K562 (cell line): Measurements from ENCODE around the gene KIAA0513. TPM values are rescaled to one million over a fixed set of nuclear protein-coding genes. Genes with fewer than 3 reads are reported as not detected.

Experiments used
- ATF3 ChIP-seq, 2 experiments: fragments of 450-650 bp in 1 of 2; sonication (generic) in 1 of 2; formaldehyde crosslinking in 1 of 2; IDR thresholded peaks in 1 of 2; conservative IDR thresholded peaks in 1 of 2; 2 replicates each; pipeline versions ENCODE4 v1.6.1 to v1.8.1; 2016 to 2023; ENCODE audit warnings: mild to moderate bottlenecking in 2 of 2, moderate library complexity in 2 of 2, inconsistent platforms in 1 of 2, missing genetic modification reagents in 1 of 2
- FOXK1 ChIP-seq: sonication (generic); formaldehyde crosslinking; IDR thresholded peaks from 2 replicates; pipeline ENCODE4 v1.8.0; 2022; ENCODE audit warnings: missing genetic modification reagents, mild to moderate bottlenecking, borderline replicate concordance
- HCFC1 ChIP-seq: IDR thresholded peaks from 2 replicates; pipeline ENCODE4 v1.6.1; 2012; ENCODE audit warnings: low read depth, low read length, improper control_type of control experiment
- NFXL1 ChIP-seq: fragments of 450-650 bp; formaldehyde crosslinking; IDR thresholded peaks from 2 replicates; pipeline ENCODE4 v1.4.0; 2021; ENCODE audit warnings: mild to moderate bottlenecking
- NKRF ChIP-seq: fragments of 450-650 bp; IDR thresholded peaks from 2 replicates; pipeline ENCODE4 v1.6.1; 2016; ENCODE audit warnings: borderline replicate concordance
- PHF8 ChIP-seq: fragments of 200-600 bp; sonication (generic); IDR thresholded peaks from 2 replicates; pipeline ENCODE4 v1.6.1; 2012; ENCODE audit warnings: mixed run types, mild to moderate bottlenecking, inconsistent platforms, low read length, moderate library complexity, borderline replicate concordance
- RBM34 ChIP-seq: fragments of 200-400 bp; formaldehyde crosslinking; IDR thresholded peaks from 2 replicates; pipeline ENCODE4 v1.6.1; 2018; ENCODE audit warnings: low read length, borderline replicate concordance; ENCODE audit not compliant: insufficient read depth
- SMARCA4 ChIP-seq: fragments of 450-650 bp; IDR thresholded peaks from 2 replicates; pipeline ENCODE4 v1.6.1; 2016
- SNRNP70 ChIP-seq: fragments of 200-400 bp; formaldehyde crosslinking; optimal IDR thresholded peaks from 2 replicates; pipeline ENCODE3; 2017; ENCODE audit warnings: low read depth, low read length
- ZNF174 ChIP-seq: fragments of 250-450 bp; sonication (Bioruptor Pico); IDR thresholded peaks from 2 replicates; pipeline ENCODE4 v1.4.0; 2020; ENCODE audit warnings: mild to moderate bottlenecking
- ZNF639 ChIP-seq, 2 experiments: fragments of 200-800 bp in 1 of 2; sonication (Bioruptor generic) in 1 of 2; sonication (generic) in 1 of 2; formaldehyde crosslinking in 1 of 2; IDR thresholded peaks in 1 of 2; conservative IDR thresholded peaks in 1 of 2; 2 replicates each; pipeline versions ENCODE4 v1.5.0 to v1.6.1; 2016 to 2020; ENCODE audit warnings: missing compliant biosample characterization in 1 of 2, missing genetic modification characterization in 1 of 2, missing genetic modification reagents in 1 of 2
- polyA plus RNA-seq, 8 experiments: library from polyadenylated mRNA; depleted of rRNA in 4 of 8; stranded (reverse) in 5 of 8; unstranded in 3 of 8; fragments of >200 nt; fragmentation: Nextera tagmentation in 2 of 8; fragmentation: Illumina TruSeq in 1 of 8; extraction: Ambion mirVana in 2 of 8; extraction: Trizol in 1 of 8; gene quantifications; 2 replicates each; pipeline versions ENCODE4 v1.2.1 to v1.2.3, GENCODE V29; 2011 to 2014; ENCODE audit warnings: inconsistent platforms in 1 of 8, missing spikeins in 1 of 8
- total RNA-seq, 7 experiments: library from RNA; depleted of rRNA in 6 of 7; stranded (reverse); fragments of >200 nt in 6 of 7; fragmentation: Illumina TruSeq in 2 of 7; extraction: Trizol in 2 of 7; gene quantifications; 2 replicates each; pipeline versions ENCODE4 v1.2.1 to v1.2.3, GENCODE V29; 2011 to 2021; ENCODE audit warnings: low replicate concordance in 1 of 7

KIAA0513 gene
- total and polyA plus RNA-seq, 9 of the 15 experiments (the other 6 are each of a cell fraction or from before 2014, with no cell fraction given): 0.18 to 13.7 (median 10.2) TPM

GRCh38 chr16:85092309-85092708 lies 64.7 kb downstream of the KIAA0513 start (continued):
- TF ChIP-seq ATF3 (IDR thresholded peaks at IDR 0.05) (no peak), ATF3 (CRISPR knock-in tag; conservative IDR thresholded peaks at IDR 0.05) (no peak), PHF8 (no peak), SNRNP70 (no peak), SMARCA4 (no peak), NKRF (no peak), RBM34 (no peak), ZNF174 (CRISPR knock-in tag) (no peak), HCFC1 (no peak), NFXL1 (CRISPR knock-in tag) (no peak), ZNF639 (CRISPR knock-in tag; conservative IDR thresholded peaks at IDR 0.05 in 1 of 2, IDR thresholded peaks at IDR 0.05 in 1 of 2) (no peak), FOXK1 (CRISPR knock-in tag) (no peak)
- TF ChIP-seq, all 486 proteins: peak for 0
